Measurements from ENCODE around the gene PLXNA2. TPM values are rescaled to one million over a fixed set of nuclear protein-coding genes. Genes with fewer than 3 reads are reported as not detected.

PLXNA2 gene
- total and polyA plus RNA-seq, 7 experiments from 2014 or later, result 0.70 to 5.4 (median 1.4) TPM; not detected in 2

GRCh38 chr1:207992677-207993236 lies 251.4 kb downstream of the PLXNA2 start:
- Histone ChIP-seq H3K9me3 (ENCODE audit: control insufficient read depth in 2 of 3, low read length in 3 of 3) (no peaks in the 10 kb centered on the region), H3K27me3 (ENCODE audit: control insufficient read depth in 2 of 2, insufficient read depth in 2 of 2, low read length in 2 of 2) (no peaks in the 10 kb centered on the region), H3K4me3 (ENCODE audit: low read length) (no peak overlapping the region), H3K4me1 (ENCODE audit: control insufficient read depth in 2 of 2, insufficient read depth in 2 of 2, low read length in 2 of 2) (no peaks in the 10 kb centered on the region), H3K27ac (ENCODE audit: low read depth, low read length) (no peak overlapping the region), H3K36me3 (ENCODE audit: control insufficient read depth in 2 of 3, insufficient read depth in 3 of 3, low read length in 3 of 3) (no peaks in the 10 kb centered on the region)
- Mint-ChIP-seq H3K9me3 (no peaks in the 10 kb centered on the region), H3K4me3 (no peak overlapping the region), H3K4me1 (peaks cover 0 to 2% (median 0%) of the 10 kb centered on the region in 7 donors), H3K27me3 (peaks cover 13 to 30% (median 20%) of the 10 kb centered on the region in 5 donors), H3K36me3 (peaks cover 0 to 4% (median 0%) of the 10 kb centered on the region in 5 donors), H3K27ac (no peak overlapping the region)
- DNase-seq, result no peak
- no peak for ATAC-seq
- ChIA-PET CTCF (no interaction called here), POLR2A (no interaction called here)
- intact Hi-C loops (cut with micrococcal nuclease), result no loop called here

DNA sequence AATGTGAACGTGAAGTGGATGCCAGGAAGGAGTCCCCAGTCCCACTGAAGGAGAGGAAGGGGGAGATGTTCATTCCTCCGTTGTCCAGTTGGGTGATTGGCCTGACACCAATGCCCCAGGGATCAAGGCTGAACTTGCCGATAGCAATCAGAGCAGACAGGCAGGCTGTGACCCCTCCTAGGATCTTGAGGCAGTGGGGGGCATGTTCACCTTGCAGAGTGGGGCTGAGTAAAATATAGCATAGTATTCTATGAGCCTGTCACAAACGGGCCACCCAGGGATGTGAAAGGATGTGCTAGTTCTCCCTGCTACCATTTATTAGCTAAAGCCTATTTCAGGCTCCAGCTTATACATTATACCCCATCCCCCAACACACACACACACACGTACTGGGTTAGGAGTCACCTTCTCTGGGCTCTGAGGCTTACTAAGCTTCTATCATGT lies 252.6 kb downstream of the PLXNA2 start:
- H3K4me3 Mint-ChIP-seq, result no peak overlapping the region
- DNase-seq, result no peak
- no peaks in the 10 kb centered on the region for H3K36me3 ChIP-seq (ENCODE audit: control insufficient read depth in 2 of 3, insufficient read depth in 3 of 3, low read length in 3 of 3)
- intact Hi-C loops (cut with micrococcal nuclease), result no loop called here
- H3K27ac Mint-ChIP-seq, result no peak overlapping the region
- CTCF ChIA-PET, result no interaction called here
- H3K36me3 Mint-ChIP-seq, result peaks cover 0 to 4% (median 0%) of the 10 kb centered on the region in 5 donors
- no peaks in the 10 kb centered on the region for H3K27me3 ChIP-seq (ENCODE audit: control insufficient read depth in 2 of 2, insufficient read depth in 2 of 2, low read length in 2 of 2)
- H3K4me1 ChIP-seq (ENCODE audit: control insufficient read depth in 2 of 2, insufficient read depth in 2 of 2, low read length in 2 of 2), result no peaks in the 10 kb centered on the region
- H3K27ac ChIP-seq (ENCODE audit: low read depth, low read length), result no peak overlapping the region
- no peaks in the 10 kb centered on the region for H3K9me3 ChIP-seq (ENCODE audit: control insufficient read depth in 2 of 3, low read length in 3 of 3)
- H3K4me3 ChIP-seq (ENCODE audit: low read length), result no peak overlapping the region
- peaks cover 0 to 2% (median 0%) of the 10 kb centered on the region in 7 donors for H3K4me1 Mint-ChIP-seq
- H3K27me3 Mint-ChIP-seq, result peaks cover 18 to 32% (median 23%) of the 10 kb centered on the region in 5 donors
- POLR2A ChIA-PET, result no interaction called here
- no peaks in the 10 kb centered on the region for H3K9me3 Mint-ChIP-seq
- ATAC-seq, result no peak

DNA sequence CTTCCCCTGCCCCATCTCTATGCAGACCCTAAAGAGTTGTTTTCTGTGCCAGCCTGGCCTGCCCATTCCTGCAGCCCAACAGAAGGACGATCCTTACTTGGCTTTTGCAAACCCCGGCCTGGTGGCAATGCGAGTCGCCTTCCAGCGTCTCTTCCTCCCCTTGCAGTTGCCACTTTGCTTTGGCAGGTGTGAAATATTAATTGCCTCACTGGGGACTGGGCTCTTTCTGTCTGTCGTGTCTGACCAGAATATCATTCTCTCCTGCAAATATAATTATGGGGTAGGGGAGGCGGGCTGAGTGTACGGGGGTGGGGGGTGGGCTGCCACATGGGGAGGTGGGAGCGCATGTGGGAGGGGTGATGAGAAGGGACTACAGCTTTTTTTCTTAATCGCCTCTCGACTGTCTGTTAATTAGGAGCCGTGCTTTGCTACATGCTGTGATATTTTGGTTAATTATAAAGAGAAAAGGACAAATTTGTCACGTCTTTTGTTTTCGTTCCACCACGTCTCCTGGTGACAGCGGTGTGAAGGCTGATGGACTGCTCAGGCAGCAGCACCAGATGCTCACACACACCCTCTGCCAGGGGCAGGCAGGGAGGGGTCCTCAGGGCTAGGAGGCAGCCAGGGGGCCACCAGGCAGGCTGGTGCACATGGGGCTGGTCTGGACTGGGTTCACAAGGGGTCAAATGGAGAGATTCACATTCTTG lies 253.2 kb downstream of the PLXNA2 start:
- no peaks in the 10 kb centered on the region for H3K36me3 ChIP-seq (ENCODE audit: control insufficient read depth in 2 of 3, insufficient read depth in 3 of 3, low read length in 3 of 3)
- H3K4me1 ChIP-seq (ENCODE audit: control insufficient read depth in 2 of 2, insufficient read depth in 2 of 2, low read length in 2 of 2), result no peaks in the 10 kb centered on the region
- no peaks in the 10 kb centered on the region for H3K27me3 ChIP-seq (ENCODE audit: control insufficient read depth in 2 of 2, insufficient read depth in 2 of 2, low read length in 2 of 2)
- ATAC-seq, result no peak
- POLR2A ChIA-PET, result no interaction called here
- intact Hi-C loops (cut with micrococcal nuclease), result no loop called here
- Mint-ChIP-seq H3K4me1 (peaks cover 0 to 2% (median 0%) of the 10 kb centered on the region in 7 donors), H3K27me3 (peaks cover 18 to 29% (median 23%) of the 10 kb centered on the region in 5 donors), H3K36me3 (peaks cover 0 to 4% (median 0%) of the 10 kb centered on the region in 5 donors), H3K9me3 (no peaks in the 10 kb centered on the region), H3K27ac (no peak overlapping the region), H3K4me3 (no peak overlapping the region)
- H3K27ac ChIP-seq (ENCODE audit: low read depth, low read length), result no peak overlapping the region
- no peak for DNase-seq
- H3K9me3 ChIP-seq (ENCODE audit: control insufficient read depth in 2 of 3, low read length in 3 of 3), result no peaks in the 10 kb centered on the region
- CTCF ChIA-PET, result no interaction called here
- no peak overlapping the region for H3K4me3 ChIP-seq (ENCODE audit: low read length)

DNA sequence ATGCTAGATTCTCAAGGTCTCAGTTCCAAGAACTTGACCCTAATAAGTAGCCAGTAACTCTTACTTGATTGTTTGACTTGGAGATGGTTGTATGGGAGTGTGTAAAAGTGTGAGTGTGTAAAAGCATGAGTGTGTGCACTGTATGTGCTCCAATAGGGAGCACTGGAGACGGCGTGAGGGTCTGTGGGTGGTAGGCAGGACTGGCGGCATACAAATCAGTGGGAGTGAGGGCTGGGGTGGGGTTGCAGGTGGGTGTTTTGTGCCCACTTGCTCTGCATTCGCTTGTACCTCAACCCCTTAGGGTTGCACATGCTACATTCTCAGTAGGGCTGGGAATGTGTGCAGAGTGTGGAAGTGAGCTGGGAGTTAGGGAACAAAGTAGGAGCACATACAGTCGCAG lies 253.7 kb downstream of the PLXNA2 start:
- Mint-ChIP-seq H3K4me3 (no peak overlapping the region), H3K27me3 (peaks cover 18 to 29% (median 23%) of the 10 kb centered on the region in 5 donors), H3K4me1 (peaks cover 0 to 2% (median 0%) of the 10 kb centered on the region in 7 donors), H3K9me3 (no peaks in the 10 kb centered on the region), H3K27ac (no peak overlapping the region), H3K36me3 (peaks cover 0 to 4% (median 0%) of the 10 kb centered on the region in 5 donors)
- H3K4me1 ChIP-seq (ENCODE audit: control insufficient read depth in 2 of 2, insufficient read depth in 2 of 2, low read length in 2 of 2), result no peaks in the 10 kb centered on the region
- ChIA-PET CTCF (no interaction called here), POLR2A (no interaction called here)
- ATAC-seq (no peak), DNase-seq (no peak)
- H3K4me3 ChIP-seq (ENCODE audit: low read length), result no peak overlapping the region
- H3K36me3 ChIP-seq (ENCODE audit: control insufficient read depth in 2 of 3, insufficient read depth in 3 of 3, low read length in 3 of 3), result no peaks in the 10 kb centered on the region
- H3K27ac ChIP-seq (ENCODE audit: low read depth, low read length), result no peak overlapping the region
- intact Hi-C loops (cut with micrococcal nuclease), result no loop called here
- H3K27me3 ChIP-seq (ENCODE audit: control insufficient read depth in 2 of 2, insufficient read depth in 2 of 2, low read length in 2 of 2), result no peaks in the 10 kb centered on the region
- H3K9me3 ChIP-seq (ENCODE audit: control insufficient read depth in 2 of 3, low read length in 3 of 3), result no peaks in the 10 kb centered on the region

DNA sequence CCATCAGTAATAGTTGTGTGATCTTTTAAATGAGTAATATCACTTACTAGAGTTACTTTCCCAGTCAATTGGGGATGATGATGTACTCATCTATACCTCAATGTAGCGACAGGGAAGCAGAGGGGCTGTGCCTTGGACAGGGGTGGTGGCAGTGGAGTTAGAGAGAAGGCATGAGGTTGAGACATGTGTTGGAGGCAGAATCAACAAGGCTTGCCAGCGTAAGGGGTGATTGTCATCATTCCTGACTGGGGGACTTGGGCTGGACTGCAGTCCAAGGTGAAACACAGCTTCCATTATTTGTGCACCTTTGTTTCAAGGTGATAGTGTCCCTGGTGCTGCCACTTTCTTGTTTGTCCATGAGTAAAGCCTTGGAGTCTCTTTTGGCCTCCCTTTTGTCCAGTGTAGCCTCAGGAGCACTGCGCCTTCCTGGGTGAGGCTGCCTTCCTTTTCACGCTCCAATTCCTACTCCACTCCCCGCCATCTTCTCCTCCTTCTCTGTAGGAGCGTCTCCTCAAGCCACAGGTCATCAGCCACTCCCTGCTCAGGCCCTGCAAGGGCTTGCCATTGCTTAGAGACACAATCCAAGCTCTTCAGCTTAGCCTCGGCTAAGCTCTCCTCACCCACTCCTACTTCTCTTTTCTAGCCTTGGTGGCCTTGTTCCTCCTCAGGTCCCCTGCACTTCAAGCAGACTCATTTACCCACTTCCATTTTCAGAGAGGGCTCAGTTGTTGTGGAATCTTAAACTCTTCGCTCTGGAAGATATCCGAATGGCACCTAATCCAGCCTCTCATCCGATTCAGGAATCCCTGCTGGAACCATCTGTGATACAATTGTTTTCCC lies 255.6 kb downstream of the PLXNA2 start:
- ChIA-PET POLR2A (no interaction called here), CTCF (no interaction called here)
- H3K27ac ChIP-seq (ENCODE audit: low read depth, low read length), result no peak overlapping the region
- peaks cover 14 to 22% (median 15%) of the 10 kb centered on the region in 5 donors for H3K27me3 Mint-ChIP-seq
- no peaks in the 10 kb centered on the region for H3K4me1 ChIP-seq (ENCODE audit: control insufficient read depth in 2 of 2, insufficient read depth in 2 of 2, low read length in 2 of 2)
- ATAC-seq (no peak), DNase-seq (no peak)
- H3K4me3 ChIP-seq (ENCODE audit: low read length), result no peak overlapping the region
- H3K36me3 Mint-ChIP-seq, result peaks cover 0 to 1% (median 0%) of the 10 kb centered on the region in 5 donors
- H3K36me3 ChIP-seq (ENCODE audit: control insufficient read depth in 2 of 3, insufficient read depth in 3 of 3, low read length in 3 of 3), result no peaks in the 10 kb centered on the region
- H3K4me3 Mint-ChIP-seq, result no peak overlapping the region
- H3K27me3 ChIP-seq (ENCODE audit: control insufficient read depth in 2 of 2, insufficient read depth in 2 of 2, low read length in 2 of 2), result no peaks in the 10 kb centered on the region
- no peaks in the 10 kb centered on the region for H3K9me3 ChIP-seq (ENCODE audit: control insufficient read depth in 2 of 3, low read length in 3 of 3)
- intact Hi-C loops (cut with micrococcal nuclease), result no loop called here
- H3K9me3 Mint-ChIP-seq, result no peaks in the 10 kb centered on the region
- no peak overlapping the region for H3K27ac Mint-ChIP-seq
- peaks cover 0 to 2% (median 0%) of the 10 kb centered on the region in 7 donors for H3K4me1 Mint-ChIP-seq

DNA sequence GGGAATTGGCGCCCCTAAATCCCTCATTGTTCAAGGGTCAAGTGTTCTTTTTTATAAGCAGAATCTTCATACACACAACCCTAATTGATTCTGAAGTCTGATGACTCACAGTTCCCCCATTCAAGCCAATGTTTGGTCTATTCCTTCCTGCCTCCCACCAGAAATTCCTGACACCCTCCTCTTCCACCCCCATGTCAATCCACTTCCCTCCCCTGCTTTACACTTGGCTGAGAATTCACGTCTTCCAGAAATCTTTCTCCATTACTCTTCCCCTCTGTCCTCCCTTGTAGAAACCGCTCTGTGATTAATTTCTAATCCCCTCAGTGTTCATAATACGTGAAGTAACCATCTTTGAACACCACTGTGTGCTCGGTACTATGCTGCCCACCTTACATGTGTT lies 257.0 kb downstream of the PLXNA2 start:
- no peak for ATAC-seq
- Histone ChIP-seq H3K4me1 (ENCODE audit: control insufficient read depth in 2 of 2, insufficient read depth in 2 of 2, low read length in 2 of 2) (no peaks in the 10 kb centered on the region), H3K9me3 (ENCODE audit: control insufficient read depth in 2 of 3, low read length in 3 of 3) (no peaks in the 10 kb centered on the region), H3K36me3 (ENCODE audit: control insufficient read depth in 2 of 3, insufficient read depth in 3 of 3, low read length in 3 of 3) (no peaks in the 10 kb centered on the region), H3K4me3 (ENCODE audit: low read length) (no peak overlapping the region), H3K27me3 (ENCODE audit: control insufficient read depth in 2 of 2, insufficient read depth in 2 of 2, low read length in 2 of 2) (no peaks in the 10 kb centered on the region), H3K27ac (ENCODE audit: low read depth, low read length) (no peak overlapping the region)
- Mint-ChIP-seq H3K36me3 (no peaks in the 10 kb centered on the region), H3K9me3 (no peaks in the 10 kb centered on the region), H3K27ac (no peak overlapping the region), H3K4me3 (no peak overlapping the region), H3K4me1 (peaks cover 0 to 2% (median 0%) of the 10 kb centered on the region in 7 donors), H3K27me3 (peaks cover 15 to 25% (median 17%) of the 10 kb centered on the region in 5 donors)
- ChIA-PET POLR2A (no interaction called here), CTCF (no interaction called here)
- DNase-seq, result no peak
- intact Hi-C loops (cut with micrococcal nuclease), result no loop called here

Data from naive thymus-derived CD4-positive, alpha-beta T cell (primary cell).